ENCODE results near the gene REEP1. TPM values are rescaled to one million over a fixed set of nuclear protein-coding genes. Genes with fewer than 3 reads are reported as not detected.

Gene REEP1
- total and polyA plus RNA-seq, 2 experiments from 2014 or later, result 21.5 to 26.5 TPM

DNA sequence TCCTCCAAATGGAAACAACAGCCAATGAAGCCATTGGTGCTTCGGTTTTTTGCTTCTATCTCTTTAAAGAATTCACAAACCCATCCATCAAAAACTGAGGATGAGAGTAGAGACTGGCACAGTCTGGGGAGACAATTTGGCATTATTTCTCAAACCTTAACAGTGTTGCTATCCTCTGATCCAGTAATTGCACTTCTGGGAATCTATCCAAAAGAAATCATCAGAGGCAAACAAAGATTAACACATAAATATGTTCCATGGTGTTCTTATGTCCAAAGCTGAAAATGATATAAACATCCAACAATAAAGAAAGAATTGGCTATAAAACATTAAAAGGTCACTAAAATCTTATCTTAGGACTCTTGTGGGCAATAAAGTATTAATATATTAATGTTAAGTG, 35.1 kb downstream of the REEP1 start:
- no peaks in the 10 kb centered on the region for H3K79me2 ChIP-seq
- H3K4me2 ChIP-seq, result no peak overlapping the region
- 86% methylated on average over 1 of the region's 1 CpG for WGBS (ENCODE audit: low lambda C conversion rate, missing lambda C conversion rate)
- H4K20me1 ChIP-seq (ENCODE audit: insufficient read depth, poor library complexity, severe bottlenecking), result no peaks in the 10 kb centered on the region
- no peak overlapping the region for H2AFZ ChIP-seq
- TF ChIP-seq EZH2phosphoT487 (IDR thresholded peaks at IDR 0.05; ENCODE audit: low read depth, severe bottlenecking, unreplicated experiment) (no peak), EZH2 (IDR thresholded peaks at IDR 0.05; ENCODE audit: borderline replicate concordance) (no peak)
- TF ChIP-seq, protein P1, sequence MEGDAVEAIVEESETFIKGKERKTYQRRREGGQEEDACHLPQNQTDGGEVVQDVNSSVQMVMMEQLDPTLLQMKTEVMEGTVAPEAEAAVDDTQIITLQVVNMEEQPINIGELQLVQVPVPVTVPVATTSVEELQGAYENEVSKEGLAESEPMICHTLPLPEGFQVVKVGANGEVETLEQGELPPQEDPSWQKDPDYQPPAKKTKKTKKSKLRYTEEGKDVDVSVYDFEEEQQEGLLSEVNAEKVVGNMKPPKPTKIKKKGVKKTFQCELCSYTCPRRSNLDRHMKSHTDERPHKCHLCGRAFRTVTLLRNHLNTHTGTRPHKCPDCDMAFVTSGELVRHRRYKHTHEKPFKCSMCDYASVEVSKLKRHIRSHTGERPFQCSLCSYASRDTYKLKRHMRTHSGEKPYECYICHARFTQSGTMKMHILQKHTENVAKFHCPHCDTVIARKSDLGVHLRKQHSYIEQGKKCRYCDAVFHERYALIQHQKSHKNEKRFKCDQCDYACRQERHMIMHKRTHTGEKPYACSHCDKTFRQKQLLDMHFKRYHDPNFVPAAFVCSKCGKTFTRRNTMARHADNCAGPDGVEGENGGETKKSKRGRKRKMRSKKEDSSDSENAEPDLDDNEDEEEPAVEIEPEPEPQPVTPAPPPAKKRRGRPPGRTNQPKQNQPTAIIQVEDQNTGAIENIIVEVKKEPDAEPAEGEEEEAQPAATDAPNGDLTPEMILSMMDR (IDR thresholded peaks at IDR 0.05; ENCODE audit: poor library complexity), result no peak
- DNase-seq (ENCODE audit: low spot score), result no peak
- H3K4me3 ChIP-seq, result no peak overlapping the region
- H3K36me3 ChIP-seq (replicated peaks; ENCODE audit: insufficient read depth, low read depth), result no peaks in the 10 kb centered on the region
- H3K27me3 ChIP-seq, result no peaks in the 10 kb centered on the region
- no peaks in the 10 kb centered on the region for H3K9me3 ChIP-seq (ENCODE audit: low read depth)
- no peaks in the 10 kb centered on the region for H3K9me2 ChIP-seq (replicated peaks; ENCODE audit: insufficient read depth)
- no peak overlapping the region for H3K27ac ChIP-seq
- peaks cover 16% of the 10 kb centered on the region for H3K4me1 ChIP-seq (ENCODE audit: insufficient read depth)

DNA sequence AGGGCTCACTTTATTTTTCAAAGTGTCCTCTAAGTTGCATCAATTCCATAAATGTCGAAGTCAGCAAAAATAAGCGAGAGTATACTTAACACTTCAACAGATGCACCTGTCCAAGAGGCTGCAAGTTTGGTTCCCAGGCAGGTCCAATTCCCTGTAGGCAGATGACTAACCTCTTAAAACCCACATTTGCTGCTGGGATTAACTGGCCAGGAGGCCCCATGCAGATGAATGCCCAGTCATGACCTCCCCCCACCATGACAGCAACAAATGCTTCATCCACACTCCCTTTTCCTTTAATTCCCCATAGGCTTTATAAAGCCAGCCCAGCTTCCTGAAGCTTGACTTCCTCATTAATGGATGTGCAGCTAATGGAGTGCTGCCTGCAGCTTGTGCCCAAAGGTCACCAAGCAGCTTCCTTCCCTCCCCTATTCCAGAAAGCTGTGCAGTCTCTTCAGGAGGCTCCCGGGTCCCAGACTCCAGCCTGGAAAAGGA, 35.7 kb downstream of the REEP1 start:
- WGBS (ENCODE audit: low lambda C conversion rate, missing lambda C conversion rate), result 68% methylated on average over 3 of the region's 3 CpGs
- no peak overlapping the region for H3K27ac ChIP-seq
- H2AFZ ChIP-seq, result no peak overlapping the region
- no peak for DNase-seq (ENCODE audit: low spot score)
- no peaks in the 10 kb centered on the region for H3K36me3 ChIP-seq (replicated peaks; ENCODE audit: insufficient read depth, low read depth)
- no peaks in the 10 kb centered on the region for H4K20me1 ChIP-seq (ENCODE audit: insufficient read depth, poor library complexity, severe bottlenecking)
- H3K9me3 ChIP-seq (ENCODE audit: low read depth), result no peaks in the 10 kb centered on the region
- TF ChIP-seq EZH2 (IDR thresholded peaks at IDR 0.05; ENCODE audit: borderline replicate concordance), result no peak
- TF ChIP-seq, protein P1 (IDR thresholded peaks at IDR 0.05; ENCODE audit: poor library complexity), result no peak
- H3K79me2 ChIP-seq, result no peaks in the 10 kb centered on the region
- no peaks in the 10 kb centered on the region for H3K27me3 ChIP-seq
- no peak overlapping the region for H3K4me3 ChIP-seq
- H3K9me2 ChIP-seq (replicated peaks; ENCODE audit: insufficient read depth), result no peaks in the 10 kb centered on the region
- peaks cover 16% of the 10 kb centered on the region for H3K4me1 ChIP-seq (ENCODE audit: insufficient read depth)
- H3K4me2 ChIP-seq, result no peak overlapping the region

DNA sequence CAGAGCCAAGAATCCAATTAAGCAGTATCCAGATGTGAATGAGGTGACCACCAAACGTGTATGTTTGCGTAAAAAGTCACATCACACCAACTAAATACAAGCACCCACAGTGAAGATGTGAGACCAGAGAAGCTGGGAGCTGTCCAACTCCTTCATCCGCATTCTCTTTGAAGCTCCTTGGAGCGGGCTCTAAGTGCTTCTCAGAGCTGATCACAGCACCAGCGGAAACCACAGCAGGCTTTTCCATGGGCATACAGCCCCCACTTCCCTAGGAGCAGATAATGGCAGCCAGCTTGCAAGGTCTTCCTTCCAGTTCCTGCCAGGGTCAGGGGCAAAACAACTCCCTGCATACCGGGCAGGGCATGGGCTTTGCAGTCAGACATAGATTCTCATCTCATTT, 36.4 kb downstream of the REEP1 start:
- Histone ChIP-seq H3K4me1 (ENCODE audit: insufficient read depth) (peaks cover 16% of the 10 kb centered on the region), H2AFZ (no peak overlapping the region), H3K27me3 (no peaks in the 10 kb centered on the region), H3K4me3 (no peak overlapping the region), H3K4me2 (no peak overlapping the region), H4K20me1 (ENCODE audit: insufficient read depth, poor library complexity, severe bottlenecking) (no peaks in the 10 kb centered on the region), H3K36me3 (replicated peaks; ENCODE audit: insufficient read depth, low read depth) (no peaks in the 10 kb centered on the region), H3K79me2 (no peaks in the 10 kb centered on the region), H3K9me2 (replicated peaks; ENCODE audit: insufficient read depth) (no peaks in the 10 kb centered on the region), H3K27ac (no peak overlapping the region), H3K9me3 (ENCODE audit: low read depth) (no peaks in the 10 kb centered on the region)
- no peak for DNase-seq (ENCODE audit: low spot score)
- 71% methylated on average over 6 of the region's 6 CpGs for WGBS (ENCODE audit: low lambda C conversion rate, missing lambda C conversion rate)
- TF ChIP-seq, protein P1 (IDR thresholded peaks at IDR 0.05; ENCODE audit: poor library complexity), result no peak
- no peak for TF ChIP-seq EZH2phosphoT487 (IDR thresholded peaks at IDR 0.05; ENCODE audit: low read depth, severe bottlenecking, unreplicated experiment)
- no peak for TF ChIP-seq EZH2 (IDR thresholded peaks at IDR 0.05; ENCODE audit: borderline replicate concordance)

DNA sequence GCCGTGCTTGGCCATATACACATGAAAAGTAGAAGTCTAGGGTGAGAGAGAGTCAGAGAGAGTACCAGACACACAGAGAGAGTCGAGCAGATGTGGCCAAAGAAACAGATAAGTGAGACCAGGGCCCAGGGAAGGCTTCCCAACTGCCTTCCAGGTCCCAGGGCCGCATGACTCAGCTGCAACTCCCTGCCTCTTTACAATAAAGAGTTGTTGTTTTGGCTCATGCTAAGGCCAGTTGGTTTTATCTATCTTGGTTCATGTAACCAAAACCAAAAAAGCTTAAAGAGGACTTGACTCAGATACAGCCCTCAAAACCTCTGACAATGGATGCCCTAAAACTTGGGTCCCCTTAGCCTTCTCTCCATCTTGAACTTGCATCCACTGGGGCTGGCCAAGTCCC, 36.9 kb downstream of the REEP1 start:
- Histone ChIP-seq H4K20me1 (ENCODE audit: insufficient read depth, poor library complexity, severe bottlenecking) (no peaks in the 10 kb centered on the region), H3K4me1 (ENCODE audit: insufficient read depth) (peaks cover 16% of the 10 kb centered on the region), H3K27me3 (no peaks in the 10 kb centered on the region), H3K4me3 (no peak overlapping the region), H3K4me2 (no peak overlapping the region), H2AFZ (no peak overlapping the region), H3K9me2 (replicated peaks; ENCODE audit: insufficient read depth) (no peaks in the 10 kb centered on the region), H3K36me3 (replicated peaks; ENCODE audit: insufficient read depth, low read depth) (no peaks in the 10 kb centered on the region), H3K79me2 (no peaks in the 10 kb centered on the region), H3K9me3 (ENCODE audit: low read depth) (no peaks in the 10 kb centered on the region), H3K27ac (no peak overlapping the region)
- 82% methylated on average over 3 of the region's 3 CpGs for WGBS (ENCODE audit: low lambda C conversion rate, missing lambda C conversion rate)
- no peak for TF ChIP-seq EZH2phosphoT487 (IDR thresholded peaks at IDR 0.05; ENCODE audit: low read depth, severe bottlenecking, unreplicated experiment)
- TF ChIP-seq, protein P1 (IDR thresholded peaks at IDR 0.05; ENCODE audit: poor library complexity), result no peak
- no peak for TF ChIP-seq EZH2 (IDR thresholded peaks at IDR 0.05; ENCODE audit: borderline replicate concordance)
- no peak for DNase-seq (ENCODE audit: low spot score)

Measured in hepatocyte (in vitro differentiated cells).